Kidney (tissue), 14 donors: Measurements from ENCODE around the gene URI1. TPM values are rescaled to one million over a fixed set of nuclear protein-coding genes. Genes with fewer than 3 reads are reported as not detected.

Experiments
- DNase-seq, 5 donors: peaks; one replicate each; pipeline ENCODE4 v3.0.0-alpha.2; 2013 to 2020
- FAIRE-seq: peaks from 2 replicates; lab custom pipeline; 2012; peaks lifted over from hg19 to GRCh38; lab: Jason Lieb, UNC
- H3K27ac ChIP-seq, 2 donors: one replicate each; pipeline ENCODE4 v1.7.0; 2013; ENCODE audit warnings: low read depth in 2 of 2, low read length in 2 of 2, inconsistent platforms in 1 of 2
- H3K27me3 ChIP-seq: one replicate; pipeline ENCODE4 v1.7.1; 2013; ENCODE audit warnings: low read length, inconsistent platforms; ENCODE audit not compliant: control insufficient read depth, insufficient read depth
- H3K36me3 ChIP-seq, 3 donors: one replicate each; pipeline versions ENCODE4 v1.7.0 to v1.7.1; 2013; ENCODE audit warnings: low read length in 3 of 3, control low read depth in 1 of 3, inconsistent platforms in 1 of 3; ENCODE audit not compliant: insufficient read depth in 3 of 3, control insufficient read depth in 2 of 3
- H3K4me1 ChIP-seq, 3 donors: one replicate each; pipeline versions ENCODE4 v1.7.0 to v1.7.1; 2013; ENCODE audit warnings: low read length in 3 of 3, inconsistent platforms in 1 of 3, low read depth in 1 of 3; ENCODE audit not compliant: control insufficient read depth in 2 of 3, insufficient read depth in 2 of 3
- H3K4me3 ChIP-seq, 3 donors: one replicate each; pipeline versions ENCODE4 v1.7.0 to v1.8.1; 2013; ENCODE audit warnings: low read length in 3 of 3, control low read depth in 1 of 3, inconsistent platforms in 1 of 3
- H3K9ac ChIP-seq, 3 donors: one replicate each; pipeline versions ENCODE4 v1.7.0 to v1.7.1; 2013; ENCODE audit warnings: low read length in 3 of 3, control low read depth in 1 of 3, inconsistent platforms in 1 of 3
- H3K9me3 ChIP-seq, 3 donors: one replicate each; pipeline versions ENCODE4 v1.7.0 to v1.7.1; 2013; ENCODE audit warnings: low read length in 3 of 3, control low read depth in 1 of 3, inconsistent platforms in 1 of 3; ENCODE audit not compliant: control insufficient read depth in 2 of 3, insufficient read depth in 1 of 3
- intact Hi-C: fragments of 100-400 bp; cut with DNase I; formaldehyde crosslinking; loops from one replicate; pipeline ENCODE4 v1.11.1; 2022
- polyA plus RNA-seq: library from polyadenylated mRNA; stranded (reverse); fragments of 350-450 nt; fragmentation: Illumina TruSeq; extraction: RNeasy Lipid Tissue Mini Kit (QIAGEN cat#74804); gene quantifications from one replicate; pipeline ENCODE4 v1.2.3, GENCODE V29; 2014; ENCODE audit warnings: low read depth, low replicate concordance; ENCODE audit not compliant: insufficient read depth
- total RNA-seq: library from RNA; stranded (reverse); fragmentation: NEBNext Ultra II Directional; extraction: Animal tissue kit (Norgen Biotek cat#: 25700); gene quantifications from one replicate; pipeline ENCODE4 v1.2.1, GENCODE V29; 2021
- TF ChIP-seq, protein P1 (sequence below): IDR thresholded peaks from 3 replicates; pipeline ENCODE4 v1.5.1; 2012; ENCODE audit warnings: mild to moderate bottlenecking, moderate library complexity, borderline replicate concordance; ENCODE audit not compliant: insufficient read depth; ENCODE audit errors: extremely low read depth
- donor health status: control.
- donor health status: control.
- donor health status: control.
- donor health status: control.
- donor health status: control.
- donor health status: DM: yes; HTN: yes; CAD: no.
- donor health status: Normal renal cell carcinoma (clear cell type).

The URI1 gene
- total and polyA plus RNA-seq, 2 donors from 2014 or later, result 34.8 to 56.3 TPM

DNA sequence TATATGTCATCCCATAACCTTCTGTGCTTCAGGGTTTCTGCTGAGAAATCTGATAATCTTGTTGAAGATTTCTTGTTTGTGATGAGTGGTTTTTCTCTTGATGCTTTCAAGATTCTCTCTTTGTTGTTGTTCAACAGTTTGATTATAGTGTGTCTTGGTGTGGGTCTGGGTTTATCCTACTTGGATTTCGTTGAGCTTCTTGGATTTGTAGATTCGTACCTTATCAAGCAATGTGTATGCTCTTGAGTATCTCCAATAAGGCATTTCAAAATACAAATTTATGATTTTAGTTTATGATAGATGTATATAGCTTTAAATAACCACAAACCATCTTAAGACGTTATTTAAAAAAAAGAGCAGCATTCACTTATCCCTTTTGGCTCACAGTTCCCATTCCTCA, 57.5 kb downstream of the URI1 start:
- Histone ChIP-seq H3K9ac (no peak overlapping the region), H3K4me3 (no peak overlapping the region), H3K4me1 (peaks cover 0 to 6% (median 0%) of the 10 kb centered on the region in 3 donors), H3K9me3 (no peaks in the 10 kb centered on the region), H3K36me3 (no peaks in the 10 kb centered on the region), H3K27me3 (no peaks in the 10 kb centered on the region), H3K27ac (no peak overlapping the region)
- DNase-seq (no peak), FAIRE-seq (no peak)
- intact Hi-C loops, result no loop called here
- TF ChIP-seq, protein P1, sequence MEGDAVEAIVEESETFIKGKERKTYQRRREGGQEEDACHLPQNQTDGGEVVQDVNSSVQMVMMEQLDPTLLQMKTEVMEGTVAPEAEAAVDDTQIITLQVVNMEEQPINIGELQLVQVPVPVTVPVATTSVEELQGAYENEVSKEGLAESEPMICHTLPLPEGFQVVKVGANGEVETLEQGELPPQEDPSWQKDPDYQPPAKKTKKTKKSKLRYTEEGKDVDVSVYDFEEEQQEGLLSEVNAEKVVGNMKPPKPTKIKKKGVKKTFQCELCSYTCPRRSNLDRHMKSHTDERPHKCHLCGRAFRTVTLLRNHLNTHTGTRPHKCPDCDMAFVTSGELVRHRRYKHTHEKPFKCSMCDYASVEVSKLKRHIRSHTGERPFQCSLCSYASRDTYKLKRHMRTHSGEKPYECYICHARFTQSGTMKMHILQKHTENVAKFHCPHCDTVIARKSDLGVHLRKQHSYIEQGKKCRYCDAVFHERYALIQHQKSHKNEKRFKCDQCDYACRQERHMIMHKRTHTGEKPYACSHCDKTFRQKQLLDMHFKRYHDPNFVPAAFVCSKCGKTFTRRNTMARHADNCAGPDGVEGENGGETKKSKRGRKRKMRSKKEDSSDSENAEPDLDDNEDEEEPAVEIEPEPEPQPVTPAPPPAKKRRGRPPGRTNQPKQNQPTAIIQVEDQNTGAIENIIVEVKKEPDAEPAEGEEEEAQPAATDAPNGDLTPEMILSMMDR, result no peak

DNA sequence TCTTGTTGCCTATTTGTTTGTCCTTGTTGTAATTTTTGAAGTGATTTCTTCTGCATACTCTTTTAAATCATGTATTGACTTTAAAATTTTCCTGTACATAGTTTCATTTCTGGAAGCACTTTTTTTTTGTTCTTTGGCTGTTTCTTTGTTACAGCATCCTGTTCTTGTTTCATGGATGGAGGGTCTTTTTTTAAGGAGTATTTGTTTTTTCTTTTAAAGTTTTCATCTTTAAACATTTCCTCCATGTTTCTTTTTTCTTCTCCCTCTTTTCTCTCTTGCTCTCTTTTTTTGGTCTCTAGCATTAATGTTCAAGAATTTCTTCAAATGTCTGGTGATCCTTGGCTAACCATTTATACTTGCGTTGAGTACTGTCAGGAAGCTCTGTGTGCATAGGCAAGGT, 58.8 kb downstream of the URI1 start:
- H3K4me3 ChIP-seq, result no peak overlapping the region
- no peaks in the 10 kb centered on the region for H3K9me3 ChIP-seq
- no peak overlapping the region for H3K27ac ChIP-seq
- no peak overlapping the region for H3K9ac ChIP-seq
- no peaks in the 10 kb centered on the region for H3K36me3 ChIP-seq
- intact Hi-C loops, result no loop called here
- no peak for FAIRE-seq
- H3K27me3 ChIP-seq, result no peaks in the 10 kb centered on the region
- H3K4me1 ChIP-seq, result peaks cover 0 to 6% (median 0%) of the 10 kb centered on the region in 3 donors
- DNase-seq, result no peak
- TF ChIP-seq, protein P1, result no peak

DNA sequence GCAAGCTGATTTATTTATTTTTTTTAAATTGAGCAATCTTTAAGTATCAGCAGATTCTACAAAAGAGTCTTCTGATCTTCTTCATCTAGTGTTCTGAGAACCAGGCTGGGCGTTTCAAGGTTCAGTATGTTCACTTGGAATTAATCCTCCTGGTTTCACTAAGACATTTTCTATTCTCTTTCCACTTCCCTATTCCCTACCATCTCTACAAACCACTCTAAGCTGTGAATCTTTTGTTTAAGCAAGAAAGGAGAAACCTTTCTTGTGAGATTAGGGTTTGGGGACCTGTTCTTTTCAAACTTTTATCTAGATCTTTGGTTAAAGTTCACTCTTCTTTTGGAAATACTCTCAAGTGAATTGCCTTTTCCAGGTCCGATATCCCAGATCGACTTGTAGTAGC, 59.3 kb downstream of the URI1 start:
- intact Hi-C loops, result no loop called here
- Histone ChIP-seq H3K36me3 (no peaks in the 10 kb centered on the region), H3K4me3 (no peak overlapping the region), H3K9me3 (no peaks in the 10 kb centered on the region), H3K27me3 (no peaks in the 10 kb centered on the region), H3K4me1 (peaks cover 0 to 6% (median 0%) of the 10 kb centered on the region in 3 donors), H3K27ac (no peak overlapping the region), H3K9ac (no peak overlapping the region)
- DNase-seq, result no peak
- no peak for FAIRE-seq
- TF ChIP-seq, protein P1, result no peak

DNA sequence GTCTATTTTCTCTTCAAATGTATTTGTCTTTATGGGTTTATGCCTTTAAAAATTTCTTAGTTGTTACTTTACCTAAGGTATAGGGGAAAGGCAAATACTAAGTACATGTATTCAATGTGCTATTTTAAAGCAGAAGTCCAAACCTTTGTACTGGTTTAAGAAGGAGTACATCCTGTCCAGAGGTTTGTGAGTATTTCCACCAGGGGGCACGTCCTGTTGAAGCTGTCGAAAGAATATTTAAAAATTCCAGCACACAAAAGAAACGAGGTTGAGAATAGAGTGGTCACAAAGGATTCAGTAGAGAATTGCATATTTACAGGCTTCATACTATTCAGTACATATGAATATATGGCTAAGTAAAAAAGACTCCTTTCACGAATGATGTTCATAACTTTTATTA, 59.8 kb downstream of the URI1 start:
- DNase-seq (peak in 1 of 5 donors; percentile 12), FAIRE-seq (no peak)
- H3K9me3 ChIP-seq, result no peaks in the 10 kb centered on the region
- no peak overlapping the region for H3K9ac ChIP-seq
- H3K4me1 ChIP-seq, result peaks cover 0 to 6% (median 0%) of the 10 kb centered on the region in 3 donors
- intact Hi-C loops, result no loop called here
- no peak overlapping the region for H3K27ac ChIP-seq
- TF ChIP-seq, protein P1, result no peak
- H3K27me3 ChIP-seq, result no peaks in the 10 kb centered on the region
- H3K4me3 ChIP-seq, result no peak overlapping the region
- H3K36me3 ChIP-seq, result peaks cover 0 to under 1% (median 0%) of the 10 kb centered on the region in 3 donors
